ENCODE data around the gene NOSTRIN. TPM values are rescaled to one million over a fixed set of nuclear protein-coding genes. Genes with fewer than 3 reads are reported as not detected.

The NOSTRIN gene
- polyA plus RNA-seq, 1 donor (not counting 4 experiments of a cell fraction or from before 2014, with no cell fraction given): not detected

DNA sequence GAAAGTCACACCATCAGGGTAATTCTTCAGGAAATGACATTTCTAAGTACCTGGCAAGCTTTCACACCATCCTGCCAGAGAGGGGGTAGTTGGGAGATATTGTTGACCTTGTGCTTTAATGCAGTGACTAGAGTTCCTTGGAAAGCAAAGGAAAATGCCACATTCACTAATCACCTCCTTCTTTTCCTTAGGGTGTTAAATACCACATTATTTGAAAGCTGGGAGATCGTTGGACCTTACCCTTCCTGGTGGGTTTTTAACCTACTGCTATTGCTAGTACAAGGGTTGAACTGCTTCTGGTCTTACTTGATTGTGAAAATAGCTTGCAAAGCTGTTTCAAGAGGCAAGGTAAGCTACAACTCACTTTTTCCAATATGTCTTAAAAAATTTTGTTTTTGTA, 37.0 kb upstream of the NOSTRIN start:
- Histone ChIP-seq H3K27ac (ENCODE audit: control insufficient read depth, insufficient read depth, low read length) (no peak overlapping the region), H3K4me1 (ENCODE audit: control insufficient read depth, extremely low read depth, insufficient read depth, low read length) (peaks cover 12% of the 10 kb centered on the region), H2AFZ (ENCODE audit: control insufficient read depth, low read length) (no peak overlapping the region), H4K20me1 (ENCODE audit: control insufficient read depth, extremely low read depth, insufficient read depth, low read length) (no peaks in the 10 kb centered on the region), H3K79me2 (ENCODE audit: control insufficient read depth, insufficient read depth, low read length) (no peaks in the 10 kb centered on the region), H3K4me3 (ENCODE audit: control insufficient read depth in 2 of 3, extremely low read depth in 1 of 3, insufficient read depth in 2 of 3, low read depth in 1 of 3, low read length in 3 of 3) (no peak overlapping the region), H3K27me3 (ENCODE audit: control insufficient read depth, extremely low read depth, insufficient read depth, low read length) (no peaks in the 10 kb centered on the region), H3K36me3 (ENCODE audit: control insufficient read depth in 2 of 2, extremely low read depth in 1 of 2, insufficient read depth in 2 of 2, low read length in 2 of 2) (peaks cover 2 to 5% of the 10 kb centered on the region in 2 experiments), H3K9ac (ENCODE audit: control insufficient read depth, extremely low read depth, insufficient read depth, low read length) (no peak overlapping the region), H3K9me3 (ENCODE audit: control insufficient read depth, low read depth, low read length) (no peaks in the 10 kb centered on the region), H3K9me1 (ENCODE audit: control insufficient read depth, extremely low read depth, insufficient read depth, low read length) (no peaks in the 10 kb centered on the region), H3K4me2 (ENCODE audit: control insufficient read depth, extremely low read depth, insufficient read depth, low read depth, low read length) (no peak overlapping the region)
- no peak for DNase-seq (ENCODE audit: low read depth, low spot score)
- dilution Hi-C loops (cut with MboI; ENCODE audit: extremely low pct_ligation_motif_present, low sequenced_read_pairs): no loop called here
- FAIRE-seq: peak; percentile 17
- TF ChIP-seq, protein P1, sequence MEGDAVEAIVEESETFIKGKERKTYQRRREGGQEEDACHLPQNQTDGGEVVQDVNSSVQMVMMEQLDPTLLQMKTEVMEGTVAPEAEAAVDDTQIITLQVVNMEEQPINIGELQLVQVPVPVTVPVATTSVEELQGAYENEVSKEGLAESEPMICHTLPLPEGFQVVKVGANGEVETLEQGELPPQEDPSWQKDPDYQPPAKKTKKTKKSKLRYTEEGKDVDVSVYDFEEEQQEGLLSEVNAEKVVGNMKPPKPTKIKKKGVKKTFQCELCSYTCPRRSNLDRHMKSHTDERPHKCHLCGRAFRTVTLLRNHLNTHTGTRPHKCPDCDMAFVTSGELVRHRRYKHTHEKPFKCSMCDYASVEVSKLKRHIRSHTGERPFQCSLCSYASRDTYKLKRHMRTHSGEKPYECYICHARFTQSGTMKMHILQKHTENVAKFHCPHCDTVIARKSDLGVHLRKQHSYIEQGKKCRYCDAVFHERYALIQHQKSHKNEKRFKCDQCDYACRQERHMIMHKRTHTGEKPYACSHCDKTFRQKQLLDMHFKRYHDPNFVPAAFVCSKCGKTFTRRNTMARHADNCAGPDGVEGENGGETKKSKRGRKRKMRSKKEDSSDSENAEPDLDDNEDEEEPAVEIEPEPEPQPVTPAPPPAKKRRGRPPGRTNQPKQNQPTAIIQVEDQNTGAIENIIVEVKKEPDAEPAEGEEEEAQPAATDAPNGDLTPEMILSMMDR (optimal IDR thresholded peaks at IDR 0.05 in 1 of 3, IDR thresholded peaks at IDR 0.05 in 1 of 3, conservative IDR thresholded peaks at IDR 0.05 in 1 of 3; ENCODE audit: extremely low read depth in 1 of 3, insufficient read depth in 2 of 3, low read length in 3 of 3): no peak
- no peak for TF ChIP-seq EZH2 (IDR thresholded peaks at IDR 0.05; ENCODE audit: low read length)

DNA sequence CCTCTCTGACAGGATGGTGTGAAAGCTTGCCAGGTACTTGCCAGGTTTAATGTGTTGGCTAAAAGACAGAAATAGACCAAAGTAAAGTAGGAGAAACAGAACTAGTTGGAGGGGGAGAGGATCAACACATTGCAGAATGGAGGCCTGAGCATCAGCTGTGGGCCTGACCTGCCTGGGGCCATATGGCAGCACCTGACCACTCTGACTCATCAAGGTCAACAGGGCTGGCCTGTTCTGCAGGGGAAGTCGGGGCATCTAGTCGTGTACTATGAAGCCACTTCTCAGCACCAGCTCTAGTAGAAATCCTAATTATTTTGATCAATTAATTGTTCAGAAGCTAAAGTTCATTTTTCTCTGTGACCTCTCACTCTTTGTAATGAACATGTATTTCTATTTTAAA, 35.8 kb upstream of the NOSTRIN start:
- Histone ChIP-seq H4K20me1 (ENCODE audit: control insufficient read depth, extremely low read depth, insufficient read depth, low read length) (no peaks in the 10 kb centered on the region), H3K9me1 (ENCODE audit: control insufficient read depth, extremely low read depth, insufficient read depth, low read length) (no peaks in the 10 kb centered on the region), H2AFZ (ENCODE audit: control insufficient read depth, low read length) (no peak overlapping the region), H3K27me3 (ENCODE audit: control insufficient read depth, extremely low read depth, insufficient read depth, low read length) (no peaks in the 10 kb centered on the region), H3K9me3 (ENCODE audit: control insufficient read depth, low read depth, low read length) (no peaks in the 10 kb centered on the region), H3K79me2 (ENCODE audit: control insufficient read depth, insufficient read depth, low read length) (no peaks in the 10 kb centered on the region), H3K27ac (ENCODE audit: control insufficient read depth, insufficient read depth, low read length) (no peak overlapping the region), H3K36me3 (ENCODE audit: control insufficient read depth in 2 of 2, extremely low read depth in 1 of 2, insufficient read depth in 2 of 2, low read length in 2 of 2) (peaks cover 2 to 5% of the 10 kb centered on the region in 2 experiments), H3K9ac (ENCODE audit: control insufficient read depth, extremely low read depth, insufficient read depth, low read length) (no peak overlapping the region), H3K4me1 (ENCODE audit: control insufficient read depth, extremely low read depth, insufficient read depth, low read length) (peaks cover 12% of the 10 kb centered on the region), H3K4me3 (ENCODE audit: control insufficient read depth in 2 of 3, extremely low read depth in 1 of 3, insufficient read depth in 2 of 3, low read depth in 1 of 3, low read length in 3 of 3) (no peak overlapping the region), H3K4me2 (ENCODE audit: control insufficient read depth, extremely low read depth, insufficient read depth, low read depth, low read length) (no peak overlapping the region)
- no peak for TF ChIP-seq EZH2 (IDR thresholded peaks at IDR 0.05; ENCODE audit: low read length)
- TF ChIP-seq, protein P1 (optimal IDR thresholded peaks at IDR 0.05 in 1 of 3, IDR thresholded peaks at IDR 0.05 in 1 of 3, conservative IDR thresholded peaks at IDR 0.05 in 1 of 3; ENCODE audit: extremely low read depth in 1 of 3, insufficient read depth in 2 of 3, low read length in 3 of 3): no peak
- DNase-seq (ENCODE audit: low read depth, low spot score) (no peak), FAIRE-seq (no peak)
- dilution Hi-C loops (cut with MboI; ENCODE audit: extremely low pct_ligation_motif_present, low sequenced_read_pairs): no loop called here

Measured in keratinocyte (primary cell).